GM12878 (cell line): ENCODE measurements around the gene CTAGE6. TPM values are rescaled to one million over a fixed set of nuclear protein-coding genes. Genes with fewer than 3 reads are reported as not detected.
"Not testable (repeated sequence)": the region's sequence is repeated elsewhere in the genome, so short reads cannot be mapped to it uniquely, and the experiment has no call there.

Experiments used
- ATAC-seq: fragments of 200-7000 bp; cut with Tn5 transposase; 3 replicates; pipeline ENCODE4 v1.9.1; 2020; ENCODE audit warnings: mild to moderate bottlenecking, moderate library complexity
- BruUV-seq: library from RNA; stranded (reverse); fragments of 400-500 nt; replicated peaks from 2 replicates; lab custom pipeline; 2021; lab: Mats Ljungman, UMichigan
- CTCF ChIA-PET: fragments of 300-600 bp; sonication (Branson Sonifier 250); formaldehyde crosslinking; extraction: SDS; loops from one replicate; lab custom pipeline; 2021; ENCODE audit warnings: inconsistent platforms; lab: Yijun Ruan, JAX
- POLR2A ChIA-PET: fragments of 350-600 bp; formaldehyde crosslinking; extraction: SDS; loops from one replicate; lab custom pipeline; 2021; ENCODE audit warnings: inconsistent platforms; lab: Charles Lee
- RAD21 ChIA-PET: fragments of 300-600 bp; sonication (Branson Sonifier 250); formaldehyde crosslinking; loops from one replicate; lab custom pipeline; 2023; ENCODE audit warnings: antibody characterized with exemption; ENCODE audit not compliant: unreplicated experiment; lab: Charles Lee
- SMC1A ChIA-PET: fragments of 300-600 bp; sonication (Branson Sonifier 250); formaldehyde crosslinking; loops from one replicate; lab custom pipeline; 2023; ENCODE audit not compliant: unreplicated experiment, uncharacterized antibody; lab: Charles Lee
- DNase-seq: peaks from one replicate; pipeline ENCODE4 v3.0.0-alpha.2; 2011; ENCODE audit warnings: low read depth, low spot score
- FAIRE-seq: peaks from 3 replicates; lab custom pipeline; 2011; peaks lifted over from hg19 to GRCh38; lab: Jason Lieb, UNC
- H2AFZ ChIP-seq: 2 replicates; pipeline ENCODE4 v1.6.0; 2011; ENCODE audit warnings: low read depth, low read length, control low read depth; ENCODE audit not compliant: control insufficient read depth
- H3K27ac ChIP-seq: 2 replicates; pipeline ENCODE4 v1.5.1; 2011; ENCODE audit warnings: control low read depth; ENCODE audit not compliant: control insufficient read depth, insufficient read depth
- H3K27me3 ChIP-seq, 2 experiments: replicated peaks in 1 of 2; 2 replicates each; pipeline versions ENCODE4 v1.6.0 to v1.6.1; 2011; ENCODE audit warnings: low read length in 1 of 2; ENCODE audit not compliant: control insufficient read depth in 2 of 2, insufficient read depth in 2 of 2
- H3K36me3 ChIP-seq, 2 experiments: 2 replicates each; pipeline ENCODE4 v1.5.1; 2011; ENCODE audit warnings: low read length in 1 of 2; ENCODE audit not compliant: control insufficient read depth in 2 of 2, insufficient read depth in 2 of 2
- H3K4me1 ChIP-seq: 2 replicates; pipeline ENCODE4 v1.6.1; 2011; ENCODE audit warnings: mild to moderate bottlenecking, low read length, moderate library complexity, mixed read lengths; ENCODE audit not compliant: control insufficient read depth, insufficient read depth
- H3K4me2 ChIP-seq: 2 replicates; pipeline ENCODE4 v1.6.0; 2011; ENCODE audit warnings: control low read depth; ENCODE audit not compliant: control insufficient read depth, insufficient read depth
- H3K4me3 ChIP-seq: fragments of 200-600 bp; sonication (generic); 2 replicates; pipeline ENCODE4 v1.5.1; 2016
- H3K79me2 ChIP-seq: 2 replicates; pipeline ENCODE4 v1.6.0; 2011; ENCODE audit warnings: low read length; ENCODE audit not compliant: control insufficient read depth, insufficient read depth
- H3K9ac ChIP-seq: 2 replicates; pipeline ENCODE4 v1.8.0; 2011; ENCODE audit warnings: low read length, control low read depth, mixed read lengths; ENCODE audit not compliant: control insufficient read depth, insufficient read depth
- H3K9me3 ChIP-seq: replicated peaks from 3 replicates; pipeline ENCODE4 v1.5.1; 2011; ENCODE audit warnings: mild to moderate bottlenecking, low read length; ENCODE audit not compliant: control insufficient read depth, insufficient read depth
- H4K20me1 ChIP-seq: 2 replicates; pipeline ENCODE4 v1.6.0; 2011; ENCODE audit not compliant: control insufficient read depth, insufficient read depth
- WGBS: methylation state at CpG from one replicate; pipeline ENCODE4 v1.1.6; 2016; ENCODE audit warnings: low lambda C conversion rate; ENCODE audit not compliant: insufficient replicate concordance, insufficient coverage; ENCODE audit errors: missing lambda C conversion rate; 5-methylcytosine and 5-hydroxymethylcytosine counted together
- in situ Hi-C: fragments of 300-500 bp; cut with MboI; formaldehyde crosslinking; loops from 9 replicates; pipeline ENCODE4 v1.14.3; 2018; ENCODE audit warnings: mixed read lengths
- intact Hi-C: fragments of 100-400 bp; cut with micrococcal nuclease; formaldehyde crosslinking; loops from one replicate; pipeline ENCODE4 v1.14.2; 2022; ENCODE audit not compliant: unreplicated experiment
- polyA plus RNA-seq, 11 experiments: library from polyadenylated mRNA; depleted of rRNA in 4 of 11; unstranded in 6 of 11; stranded (reverse) in 5 of 11; fragments of >200 nt; fragmentation: Nextera tagmentation in 4 of 11; fragmentation: Illumina TruSeq in 1 of 11; extraction: Ambion mirVana in 4 of 11; extraction: Trizol in 1 of 11; gene quantifications; 1 replicate in 1 of 11; 2 replicates in 10 of 11; pipeline versions ENCODE4 v1.2.1 to v1.2.3, GENCODE V29; 2011 to 2016; ENCODE audit warnings: inconsistent platforms in 2 of 11, missing spikeins in 2 of 11, low read depth in 1 of 11
- total RNA-seq, 4 experiments: library from RNA; depleted of rRNA in 3 of 4; stranded (reverse); fragments of >200 nt in 3 of 4; fragmentation: Illumina TruSeq in 1 of 4; extraction: Trizol in 1 of 4; gene quantifications; 2 replicates each; pipeline versions ENCODE4 v1.2.1 to v1.2.3, GENCODE V29; 2013 to 2021

The CTAGE6 gene
- total and polyA plus RNA-seq, 10 of the 15 experiments (the other 5 are each of a cell fraction or from before 2014, with no cell fraction given), result 0.12 TPM; not detected in 9

DNA sequence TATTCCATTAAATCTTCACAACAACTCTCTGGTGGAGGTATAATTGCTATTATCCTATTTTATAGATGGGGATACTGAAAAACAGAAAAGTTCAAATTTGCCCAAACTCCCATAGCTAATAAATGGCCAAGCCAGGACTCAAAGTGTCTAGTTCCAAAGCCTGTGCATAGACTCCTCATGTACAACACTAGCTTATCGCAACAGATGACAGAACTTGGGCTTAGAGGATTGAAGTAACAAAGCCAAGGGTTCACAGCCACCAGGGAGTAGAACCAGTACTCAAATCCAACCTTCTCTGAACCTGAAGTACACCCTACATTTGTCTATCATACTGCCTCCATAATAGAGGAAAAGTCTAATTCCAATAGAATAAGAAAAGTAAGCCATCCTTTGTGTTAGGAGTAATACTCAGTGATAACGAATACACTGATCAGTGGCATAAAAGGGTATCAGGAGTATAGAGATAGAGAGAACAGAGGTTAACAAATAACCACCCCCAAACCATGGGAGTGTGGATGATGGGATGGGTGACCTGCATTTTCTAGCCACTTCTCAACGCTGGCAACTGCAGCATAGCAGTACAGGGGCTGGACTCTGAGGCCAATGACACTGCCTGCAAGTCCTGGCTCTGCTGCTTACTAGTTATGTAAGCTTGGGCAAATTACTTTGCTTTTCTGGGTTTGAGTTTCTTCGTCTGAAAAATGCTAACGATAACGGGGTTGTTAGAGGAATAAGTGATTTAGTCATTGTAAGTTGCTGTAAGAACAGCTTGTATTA is 39.8 kb upstream of the CTAGE6 start:
- FAIRE-seq, H3K9me3 ChIP-seq, BruUV-seq, H4K20me1 ChIP-seq, intact Hi-C loops, RAD21 ChIA-PET, DNase-seq, ATAC-seq, H3K36me3 ChIP-seq, SMC1A ChIA-PET, H3K4me3 ChIP-seq, H2AFZ ChIP-seq, H3K27me3 ChIP-seq, H3K4me1 ChIP-seq, CTCF ChIA-PET, H3K27ac ChIP-seq, H3K4me2 ChIP-seq, POLR2A ChIA-PET, in situ Hi-C loops, H3K9ac ChIP-seq, H3K79me2 ChIP-seq: not testable (repeated sequence)
- 20% methylated on average over 1 of the region's 6 CpGs for WGBS

DNA sequence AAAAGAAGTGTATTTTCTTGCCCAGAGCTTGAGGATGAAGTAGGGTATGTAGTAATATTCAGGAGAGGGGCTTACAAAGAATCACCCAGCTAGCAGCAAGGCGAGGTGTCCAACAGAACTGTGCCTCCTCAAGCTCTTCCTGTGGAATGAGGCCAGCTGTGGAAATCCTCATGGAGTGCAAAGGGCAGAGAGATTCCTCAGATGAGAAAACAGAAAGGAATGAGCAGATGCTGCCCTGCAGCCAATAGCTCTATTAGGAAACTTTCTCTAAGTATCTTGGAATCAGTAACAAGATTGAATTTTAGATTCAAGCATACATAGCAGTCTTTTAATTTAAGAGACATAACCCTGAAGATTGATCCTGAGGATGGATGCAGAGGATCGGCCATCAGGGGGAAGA is 38.2 kb upstream of the CTAGE6 start:
- H3K4me2 ChIP-seq, intact Hi-C loops, in situ Hi-C loops, FAIRE-seq, H2AFZ ChIP-seq, H3K4me1 ChIP-seq, H4K20me1 ChIP-seq, CTCF ChIA-PET, H3K79me2 ChIP-seq, BruUV-seq, H3K4me3 ChIP-seq, H3K9ac ChIP-seq, H3K27me3 ChIP-seq, POLR2A ChIA-PET, H3K36me3 ChIP-seq, SMC1A ChIA-PET, H3K27ac ChIP-seq, RAD21 ChIA-PET, ATAC-seq, H3K9me3 ChIP-seq, DNase-seq: not testable (repeated sequence)
- WGBS, result no CpG with 5 or more reads among the region's 2 CpGs

GRCh38 chr7:143792633-143793032 is 35.1 kb upstream of the CTAGE6 start:
- H3K27ac ChIP-seq, H3K4me1 ChIP-seq, ATAC-seq, POLR2A ChIA-PET, CTCF ChIA-PET, in situ Hi-C loops, H4K20me1 ChIP-seq, SMC1A ChIA-PET, RAD21 ChIA-PET, H3K36me3 ChIP-seq, H3K79me2 ChIP-seq, H2AFZ ChIP-seq, H3K9ac ChIP-seq, FAIRE-seq, H3K4me2 ChIP-seq, H3K4me3 ChIP-seq, H3K27me3 ChIP-seq, DNase-seq, BruUV-seq, H3K9me3 ChIP-seq, intact Hi-C loops: not testable (repeated sequence)
- WGBS, result 77% methylated on average over 2 of the region's 2 CpGs

DNA sequence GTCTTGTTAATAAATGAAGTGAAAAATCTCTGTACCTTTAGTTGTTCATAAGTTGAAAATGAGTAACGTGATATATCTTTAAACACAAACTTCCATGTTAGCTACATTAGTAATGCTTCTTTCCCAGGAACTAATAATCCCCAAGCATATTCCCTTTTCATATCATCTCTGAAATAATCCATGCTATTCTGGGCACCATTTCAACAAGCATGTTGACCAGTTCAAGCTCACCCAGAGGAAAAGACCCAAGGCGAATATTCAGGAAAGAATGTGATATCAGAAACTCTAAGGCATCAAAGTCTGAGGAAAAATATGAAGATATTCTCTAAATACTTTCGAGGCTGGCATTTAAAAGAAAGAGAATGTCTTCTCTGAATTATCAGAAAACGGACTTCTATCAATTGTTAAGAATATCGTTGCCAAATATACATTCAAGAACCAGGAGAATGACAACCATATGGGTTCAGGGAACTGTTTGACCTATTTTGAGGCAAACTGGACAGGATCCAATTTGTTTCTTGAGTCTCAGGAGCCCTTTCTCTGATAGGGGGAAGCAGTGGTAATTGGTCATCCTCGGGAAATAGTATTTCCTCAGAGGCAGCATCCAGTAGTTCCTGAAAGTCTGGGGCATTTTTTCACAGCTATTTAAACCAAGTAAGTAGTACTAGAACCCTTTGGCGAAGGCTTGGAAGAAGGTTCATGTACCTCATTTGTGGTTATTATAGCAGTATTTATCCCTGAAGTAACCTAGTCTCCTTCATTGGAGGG is 28.1 kb upstream of the CTAGE6 start:
- BruUV-seq, H3K4me2 ChIP-seq, H3K27me3 ChIP-seq, in situ Hi-C loops, ATAC-seq, intact Hi-C loops, POLR2A ChIA-PET, H3K9ac ChIP-seq, H3K79me2 ChIP-seq, CTCF ChIA-PET, FAIRE-seq, H4K20me1 ChIP-seq, H2AFZ ChIP-seq, DNase-seq, H3K4me1 ChIP-seq, H3K36me3 ChIP-seq, SMC1A ChIA-PET, H3K27ac ChIP-seq, H3K9me3 ChIP-seq, RAD21 ChIA-PET, H3K4me3 ChIP-seq: not testable (repeated sequence)
- WGBS, result no CpG with 5 or more reads among the region's 7 CpGs
